Dendritic cell treated with granulocyte-macrophage colony-stimulating factor and Interleukin-4, amounts not matched to agents 40 ng/mL and 50 ng/mL, for 4 days (primary cell): ENCODE measurements around the gene TGFBR3L.
"Not testable (repeated sequence)": the region's sequence is repeated elsewhere in the genome, so short reads cannot be mapped to it uniquely, and the experiment has no call there.

Experiments used
- H3K27ac Mint-ChIP-seq: one replicate; pipeline ENCODE4 v1.8.0; 2022; ENCODE audit warnings: mild to moderate bottlenecking, mixed read lengths
- H3K27me3 Mint-ChIP-seq: one replicate; pipeline ENCODE4 v1.8.0; 2022; ENCODE audit warnings: mild to moderate bottlenecking, mixed read lengths
- H3K36me3 Mint-ChIP-seq: one replicate; pipeline ENCODE4 v1.8.0; 2022; ENCODE audit warnings: low read depth, mixed read lengths
- H3K4me1 Mint-ChIP-seq: one replicate; pipeline ENCODE4 v1.8.0; 2022; ENCODE audit warnings: low read depth, mixed read lengths
- H3K4me3 Mint-ChIP-seq: one replicate; pipeline ENCODE4 v1.8.0; 2022; ENCODE audit warnings: mild to moderate bottlenecking, moderate library complexity, mixed read lengths
- H3K9me3 Mint-ChIP-seq: one replicate; pipeline ENCODE4 v1.8.0; 2022; ENCODE audit warnings: mixed read lengths
- intact Hi-C: fragments of 100-400 bp; cut with micrococcal nuclease; formaldehyde crosslinking; loops from one replicate; pipeline ENCODE4 v1.15.0; 2022

The TGFBR3L gene

GRCh38 chr19:7943444-7944176 is 29.0 kb downstream of the TGFBR3L start, which contains the start of gene TIMM44:
Gene TIMM44 (minus strand): TSS chr19:7943666. CDS start chr19:7943651, 15 bp downstream.
- Mint-ChIP-seq H3K27me3 (no peaks in the 10 kb centered on the region), H3K4me1 (peaks cover 38% of the 10 kb centered on the region), H3K36me3 (peaks cover 41% of the 10 kb centered on the region), H3K27ac (peak within 1 kb of the TSS; percentile 95), H3K9me3 (no peaks in the 10 kb centered on the region), H3K4me3 (peak within 1 kb of the TSS; percentile 94)
- intact Hi-C loops: loop anchor here (1.0 to 2.0 kb wide), 3 partner anchors 40 to 310 kb away; partner anchors contain the start of genes ELAVL1 and MAP2K7

- Mint-ChIP-seq H3K27ac (peak overlapping the region; percentile 95), H3K36me3 (peaks cover 35% of the 10 kb centered on the region), H3K4me3 (peak overlapping the region; percentile 94), H3K9me3 (no peaks in the 10 kb centered on the region), H3K4me1 (peaks cover 38% of the 10 kb centered on the region), H3K27me3 (no peaks in the 10 kb centered on the region)
- intact Hi-C loops: loop anchor here (1.0 to 2.0 kb wide), 2 partner anchors 61 to 309 kb away; partner anchors contain the start of gene ELAVL1
These were observed 29.6 kb downstream of the TGFBR3L start for GRCh38 chr19:7944177-7944761.

- Mint-ChIP-seq H3K4me3 (no peak overlapping the region), H3K4me1 (peaks cover 32% of the 10 kb centered on the region), H3K27me3 (no peaks in the 10 kb centered on the region), H3K9me3 (no peaks in the 10 kb centered on the region), H3K27ac (no peak overlapping the region), H3K36me3 (peaks cover 12% of the 10 kb centered on the region)
- intact Hi-C loops: no loop called here
These were observed 33.3 kb downstream of the TGFBR3L start for GRCh38 chr19:7947939-7948338.

- H3K27me3 Mint-ChIP-seq: no peaks in the 10 kb centered on the region
- intact Hi-C loops: no loop called here
- H3K4me3 Mint-ChIP-seq: no peak overlapping the region
- H3K9me3 Mint-ChIP-seq: no peaks in the 10 kb centered on the region
- H3K27ac Mint-ChIP-seq: no peak overlapping the region
- peaks cover 26% of the 10 kb centered on the region for H3K4me1 Mint-ChIP-seq
- H3K36me3 Mint-ChIP-seq: peaks cover 17% of the 10 kb centered on the region
These were observed 38.4 kb downstream of the TGFBR3L start for GRCh38 chr19:7953060-7953459.

- intact Hi-C loops: no loop called here
- no peak overlapping the region for H3K4me3 Mint-ChIP-seq
- peaks cover 22% of the 10 kb centered on the region for H3K36me3 Mint-ChIP-seq
- no peaks in the 10 kb centered on the region for H3K9me3 Mint-ChIP-seq
- no peak overlapping the region for H3K27ac Mint-ChIP-seq
- peaks cover 26% of the 10 kb centered on the region for H3K4me1 Mint-ChIP-seq
- H3K27me3 Mint-ChIP-seq: no peaks in the 10 kb centered on the region
These were observed 38.9 kb downstream of the TGFBR3L start for GRCh38 chr19:7953576-7953975.

GRCh38 chr19:7955696-7956095 is 41.1 kb downstream of the TGFBR3L start:
- intact Hi-C loops: no loop called here
- no peak overlapping the region for H3K4me3 Mint-ChIP-seq
- peaks cover 26% of the 10 kb centered on the region for H3K4me1 Mint-ChIP-seq
- no peak overlapping the region for H3K27ac Mint-ChIP-seq
- H3K27me3 Mint-ChIP-seq: no peaks in the 10 kb centered on the region
- H3K9me3 Mint-ChIP-seq: no peaks in the 10 kb centered on the region
- peaks cover 36% of the 10 kb centered on the region for H3K36me3 Mint-ChIP-seq

GRCh38 chr19:7959211-7959610 is 44.6 kb downstream of the TGFBR3L start:
- no peak overlapping the region for H3K27ac Mint-ChIP-seq
- H3K36me3 Mint-ChIP-seq: peaks cover 69% of the 10 kb centered on the region
- no peaks in the 10 kb centered on the region for H3K4me1 Mint-ChIP-seq
- no peaks in the 10 kb centered on the region for H3K27me3 Mint-ChIP-seq
- H3K9me3 Mint-ChIP-seq: no peaks in the 10 kb centered on the region
- intact Hi-C loops: no loop called here
- H3K4me3 Mint-ChIP-seq: no peak overlapping the region

- H3K4me1 Mint-ChIP-seq, H3K9me3 Mint-ChIP-seq, H3K4me3 Mint-ChIP-seq, H3K27me3 Mint-ChIP-seq, H3K27ac Mint-ChIP-seq, intact Hi-C loops: not testable (repeated sequence)
- H3K36me3 Mint-ChIP-seq: peaks cover 86% of the 10 kb centered on the region
These were observed 46.5 kb downstream of the TGFBR3L start for GRCh38 chr19:7961082-7961481.

GRCh38 chr19:7961920-7962626 is 47.4 kb downstream of the TGFBR3L start:
- Mint-ChIP-seq H3K4me1 (no peaks in the 10 kb centered on the region), H3K27ac (no peak overlapping the region), H3K4me3 (no peak overlapping the region), H3K27me3 (no peaks in the 10 kb centered on the region), H3K36me3 (peaks cover 89% of the 10 kb centered on the region), H3K9me3 (no peaks in the 10 kb centered on the region)
- intact Hi-C loops: no loop called here

GRCh38 chr19:7962644-7963268 is 48.1 kb downstream of the TGFBR3L start:
- H3K4me1 Mint-ChIP-seq: no peaks in the 10 kb centered on the region
- no peaks in the 10 kb centered on the region for H3K27me3 Mint-ChIP-seq
- H3K4me3 Mint-ChIP-seq: no peak overlapping the region
- intact Hi-C loops: no loop called here
- peaks cover 89% of the 10 kb centered on the region for H3K36me3 Mint-ChIP-seq
- H3K9me3 Mint-ChIP-seq: no peaks in the 10 kb centered on the region
- no peak overlapping the region for H3K27ac Mint-ChIP-seq

- Mint-ChIP-seq H3K27me3 (no peaks in the 10 kb centered on the region), H3K36me3 (peaks cover 89% of the 10 kb centered on the region), H3K27ac (no peak overlapping the region), H3K4me3 (no peak overlapping the region), H3K4me1 (no peaks in the 10 kb centered on the region), H3K9me3 (no peaks in the 10 kb centered on the region)
- intact Hi-C loops: no loop called here
These were observed 48.9 kb downstream of the TGFBR3L start for GRCh38 chr19:7963566-7963965.

GRCh38 chr19:7965259-7965841 is 50.7 kb downstream of the TGFBR3L start:
- Mint-ChIP-seq H3K27ac (no peak overlapping the region), H3K36me3 (peaks cover 91% of the 10 kb centered on the region), H3K4me3 (no peak overlapping the region), H3K27me3 (no peaks in the 10 kb centered on the region), H3K4me1 (no peaks in the 10 kb centered on the region), H3K9me3 (no peaks in the 10 kb centered on the region)
- intact Hi-C loops: no loop called here

GRCh38 chr19:7965921-7966665 is 51.5 kb downstream of the TGFBR3L start:
- H3K4me3 Mint-ChIP-seq: no peak overlapping the region
- H3K36me3 Mint-ChIP-seq: peaks cover 94% of the 10 kb centered on the region
- H3K27ac Mint-ChIP-seq: no peak overlapping the region
- H3K27me3 Mint-ChIP-seq: no peaks in the 10 kb centered on the region
- intact Hi-C loops: no loop called here
- no peaks in the 10 kb centered on the region for H3K9me3 Mint-ChIP-seq
- no peaks in the 10 kb centered on the region for H3K4me1 Mint-ChIP-seq
